ENCODE measurements around the gene MST1R. TPM values are rescaled to one million over a fixed set of nuclear protein-coding genes. Genes with fewer than 3 reads are reported as not detected.
"Not testable (repeated sequence)": the region's sequence is repeated elsewhere in the genome, so short reads cannot be mapped to it uniquely, and the experiment has no call there.

MST1R gene
- total and polyA plus RNA-seq, 7 donors = 0.38 to 1.7 (median 0.61) TPM

DNA sequence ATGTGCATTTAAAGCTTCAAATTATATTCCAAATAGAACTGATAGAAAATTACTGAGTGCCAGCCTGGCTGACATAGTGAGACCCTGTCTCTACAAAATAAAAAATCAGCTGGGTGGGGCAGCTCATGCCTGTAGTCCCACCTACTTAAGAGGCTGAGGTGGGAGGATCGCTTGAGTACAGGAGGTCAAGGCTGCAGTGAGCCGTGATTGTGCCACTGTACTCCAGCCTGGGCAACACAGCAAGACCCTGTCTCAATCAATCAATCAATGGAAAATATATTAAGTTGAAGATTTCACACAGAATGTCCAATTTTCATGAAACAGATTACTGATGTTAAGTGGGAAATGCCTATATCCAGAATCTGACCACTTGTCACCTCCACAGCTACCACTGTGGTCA lies 21.8 kb upstream of the MST1R start:
- intact Hi-C loops (cut with DNase I) = no loop called here
- H3K27ac ChIP-seq = peak overlapping the region; percentile 70
- H3K9me3 ChIP-seq = no peaks in the 10 kb centered on the region
- H3K27me3 ChIP-seq (ENCODE audit: insufficient read depth in 3 of 3, low read length in 2 of 3) = no peaks in the 10 kb centered on the region
- DNase-seq (no peak), ATAC-seq (no peak)
- TF ChIP-seq CTCF (IDR thresholded peaks at IDR 0.05) = no peak
- peaks cover 0 to 2% of the 10 kb centered on the region in 2 donors for H3K36me3 ChIP-seq (ENCODE audit: insufficient read depth in 1 of 2, low read depth in 1 of 2)
- H3K4me3 ChIP-seq = no peak overlapping the region
- WGBS, 3 donors = 89 to 94% (median 93%) methylated on average over 2 of the region's 2 CpGs
- peaks cover 26% of the 10 kb centered on the region for H3K4me1 ChIP-seq

- 49 to 77% (median 69%) methylated on average over 2 of the region's 2 CpGs for WGBS, 3 donors
- ATAC-seq = peak; percentile 62 to 71 (median 64)
- Histone ChIP-seq H3K36me3 (ENCODE audit: insufficient read depth in 1 of 2, low read depth in 1 of 2) (peaks cover 0 to 2% of the 10 kb centered on the region in 2 donors), H3K27me3 (ENCODE audit: insufficient read depth in 3 of 3, low read length in 2 of 3) (no peaks in the 10 kb centered on the region), H3K27ac (peak overlapping the region; percentile 70), H3K4me3 (no peak overlapping the region), H3K4me1 (peaks cover 21% of the 10 kb centered on the region), H3K9me3 (no peaks in the 10 kb centered on the region)
- TF ChIP-seq CTCF (IDR thresholded peaks at IDR 0.05) = no peak
- intact Hi-C loops (cut with DNase I) = no loop called here
- DNase-seq = no peak
Observed at GRCh38 chr3:49924683-49925082, 21.0 kb upstream of the MST1R start.

DNA sequence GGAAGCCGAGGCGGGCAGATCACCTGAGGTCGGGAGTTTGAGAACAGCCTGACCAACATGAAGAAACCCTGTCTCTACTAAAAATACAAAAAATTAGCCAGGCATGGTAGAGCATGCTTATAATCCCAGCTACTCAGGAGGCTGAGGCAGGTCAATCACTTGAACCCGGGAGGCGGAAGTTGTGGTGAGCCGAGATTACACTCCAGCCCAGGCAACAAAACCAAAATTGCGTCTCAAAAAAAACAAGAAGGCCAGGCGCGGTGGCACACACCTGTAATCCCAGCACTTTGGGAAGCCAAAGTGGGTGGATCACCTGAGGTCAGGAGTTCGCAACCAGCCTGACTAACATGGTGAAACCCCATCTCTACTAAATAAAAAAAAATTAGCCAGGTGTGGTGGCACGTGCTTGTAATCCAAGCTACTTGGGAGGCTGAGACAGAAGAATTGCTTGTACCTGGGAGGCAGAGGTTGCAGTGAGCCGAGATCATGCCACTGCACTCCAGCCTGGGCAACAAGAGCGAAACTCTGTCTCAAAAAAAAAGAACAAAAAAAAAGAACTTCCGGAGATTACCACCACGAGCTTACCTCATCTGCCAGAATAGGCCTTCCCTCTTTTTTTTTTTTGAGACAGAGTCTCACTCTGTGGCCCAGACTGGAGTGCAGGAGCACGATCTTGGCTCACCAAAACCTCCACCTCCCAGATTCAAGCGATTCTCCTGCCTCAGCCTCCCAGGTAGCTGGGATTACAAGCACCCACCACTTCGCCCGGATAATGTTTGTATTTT lies 14.3 kb upstream of the MST1R start:
- H3K27ac ChIP-seq; ATAC-seq; H3K36me3 ChIP-seq (ENCODE audit: insufficient read depth in 1 of 2, low read depth in 1 of 2); H3K4me1 ChIP-seq; H3K4me3 ChIP-seq; H3K9me3 ChIP-seq; H3K27me3 ChIP-seq (ENCODE audit: insufficient read depth in 3 of 3, low read length in 2 of 3); DNase-seq: not testable (repeated sequence)
- WGBS, 3 donors = 92 to 94% (median 93%) methylated on average over 18 to 19 of the region's 19 CpGs
- intact Hi-C loops (cut with DNase I) = loop anchor here in 1 of 2 donors (2.0 kb wide), 1 partner anchor 25 kb away; no protein-coding TSS in a partner anchor

DNA sequence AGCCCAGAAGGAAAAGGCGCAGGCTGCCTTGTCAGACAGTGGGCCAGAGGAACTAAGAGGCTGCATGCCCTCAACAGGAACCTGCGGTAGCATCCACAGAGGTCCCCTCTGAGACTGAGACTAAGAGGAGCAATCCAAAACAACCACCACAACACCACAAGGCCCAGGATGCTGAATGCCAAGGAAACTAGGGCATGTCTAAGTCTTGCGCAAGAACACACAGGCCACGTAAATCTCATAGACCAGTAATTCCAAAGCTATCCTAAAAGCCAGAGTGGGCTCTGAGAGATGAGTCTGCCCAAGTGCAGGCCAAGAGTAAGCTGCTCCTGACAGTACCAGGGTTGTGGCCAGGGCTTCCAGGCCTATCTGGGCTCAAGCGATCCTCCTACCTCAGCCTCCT lies 13.0 kb upstream of the MST1R start:
- intact Hi-C loops (cut with DNase I) = no loop called here
- TF ChIP-seq CTCF (IDR thresholded peaks at IDR 0.05) = no peak
- DNase-seq = no peak
- ATAC-seq = peak in 3 of 4 donors; percentile 41 to 62 (median 48)
- H3K4me3 ChIP-seq = no peak overlapping the region
- no peaks in the 10 kb centered on the region for H3K4me1 ChIP-seq
- H3K27me3 ChIP-seq (ENCODE audit: insufficient read depth in 3 of 3, low read length in 2 of 3) = no peaks in the 10 kb centered on the region
- WGBS, 3 donors = 82 to 96% (median 86%) methylated on average over 5 of the region's 5 CpGs
- H3K27ac ChIP-seq = no peak overlapping the region
- H3K36me3 ChIP-seq (ENCODE audit: insufficient read depth in 1 of 2, low read depth in 1 of 2) = peaks cover 0 to 13% of the 10 kb centered on the region in 2 donors
- H3K9me3 ChIP-seq = no peaks in the 10 kb centered on the region

- H3K4me3 ChIP-seq = no peak overlapping the region
- H3K27me3 ChIP-seq (ENCODE audit: insufficient read depth in 3 of 3, low read length in 2 of 3) = no peaks in the 10 kb centered on the region
- no peaks in the 10 kb centered on the region for H3K9me3 ChIP-seq
- H3K27ac ChIP-seq = no peak overlapping the region
- H3K36me3 ChIP-seq (ENCODE audit: insufficient read depth in 1 of 2, low read depth in 1 of 2) = peaks cover 0 to 31% of the 10 kb centered on the region in 2 donors
- H3K4me1 ChIP-seq = no peaks in the 10 kb centered on the region
- TF ChIP-seq CTCF (IDR thresholded peaks at IDR 0.05) = no peak
- ATAC-seq (no peak), DNase-seq (no peak)
- intact Hi-C loops (cut with DNase I) = no loop called here
- 74 to 95% (median 83%) methylated on average over 2 of the region's 2 CpGs for WGBS, 3 donors
Observed at GRCh38 chr3:49914906-49915305, 11.2 kb upstream of the MST1R start.
